Measurements from ENCODE around the gene FBXO38.

DNA sequence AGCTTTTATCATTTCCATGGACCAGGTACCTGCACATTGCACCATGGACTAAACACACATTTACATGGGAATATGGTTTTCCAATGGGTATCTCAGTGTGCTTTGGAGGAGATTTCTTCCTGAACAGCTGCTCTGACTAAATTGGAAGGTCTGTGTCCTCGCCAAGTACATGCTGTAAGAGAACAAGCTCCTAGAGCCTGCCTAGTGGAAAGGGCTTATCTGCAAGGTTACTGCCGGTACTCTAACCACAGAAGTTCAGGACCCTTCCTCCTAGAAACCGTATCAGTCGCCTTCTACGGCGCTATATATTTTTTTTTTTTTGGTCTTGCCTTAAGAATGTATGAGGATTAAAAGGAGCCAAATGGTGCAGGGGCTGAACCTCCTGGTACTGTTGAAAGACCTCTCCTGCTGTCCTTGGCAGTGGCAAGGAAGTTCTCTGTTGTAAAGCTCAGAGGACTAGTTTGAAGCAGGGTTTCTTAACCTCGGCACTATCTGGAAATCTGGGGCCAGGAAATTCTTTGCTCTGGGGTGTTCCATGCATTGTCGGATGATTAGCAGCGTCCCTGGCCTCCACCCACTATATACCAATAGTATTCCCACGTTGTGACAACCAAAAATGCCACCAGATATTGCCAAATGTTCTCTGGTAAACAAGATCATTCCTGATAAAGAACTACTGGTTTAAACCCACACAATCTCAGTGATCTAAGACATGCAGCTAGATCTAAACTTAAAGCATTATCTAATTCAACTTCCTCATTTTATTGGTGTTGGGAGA is 107.4 kb downstream of the FBXO38 start:
- TF ChIP-seq, protein P1, sequence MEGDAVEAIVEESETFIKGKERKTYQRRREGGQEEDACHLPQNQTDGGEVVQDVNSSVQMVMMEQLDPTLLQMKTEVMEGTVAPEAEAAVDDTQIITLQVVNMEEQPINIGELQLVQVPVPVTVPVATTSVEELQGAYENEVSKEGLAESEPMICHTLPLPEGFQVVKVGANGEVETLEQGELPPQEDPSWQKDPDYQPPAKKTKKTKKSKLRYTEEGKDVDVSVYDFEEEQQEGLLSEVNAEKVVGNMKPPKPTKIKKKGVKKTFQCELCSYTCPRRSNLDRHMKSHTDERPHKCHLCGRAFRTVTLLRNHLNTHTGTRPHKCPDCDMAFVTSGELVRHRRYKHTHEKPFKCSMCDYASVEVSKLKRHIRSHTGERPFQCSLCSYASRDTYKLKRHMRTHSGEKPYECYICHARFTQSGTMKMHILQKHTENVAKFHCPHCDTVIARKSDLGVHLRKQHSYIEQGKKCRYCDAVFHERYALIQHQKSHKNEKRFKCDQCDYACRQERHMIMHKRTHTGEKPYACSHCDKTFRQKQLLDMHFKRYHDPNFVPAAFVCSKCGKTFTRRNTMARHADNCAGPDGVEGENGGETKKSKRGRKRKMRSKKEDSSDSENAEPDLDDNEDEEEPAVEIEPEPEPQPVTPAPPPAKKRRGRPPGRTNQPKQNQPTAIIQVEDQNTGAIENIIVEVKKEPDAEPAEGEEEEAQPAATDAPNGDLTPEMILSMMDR (IDR thresholded peaks at IDR 0.05): no peak
- TF ChIP-seq POLR2A (IDR thresholded peaks at IDR 0.05) (no peak), EP300 (IDR thresholded peaks at IDR 0.05) (no peak), POLR2AphosphoS5 (IDR thresholded peaks at IDR 0.05) (no peak)
